HG03175 (cell line): ENCODE results near the gene ZNF316.

Source experiments
- ATAC-seq: cut with Tn5 transposase; IDR thresholded peaks from one replicate; pipeline ENCODE4 v1.9.1; 2021; ENCODE audit warnings: mild to moderate bottlenecking, moderate library complexity; ENCODE audit not compliant: unreplicated experiment

Gene ZNF316

GRCh38 chr7:6680146-6680545, 43.0 kb downstream of the ZNF316 start:
- no peak for ATAC-seq

GRCh38 chr7:6691103-6691502, 54.0 kb downstream of the ZNF316 start:
- no peak for ATAC-seq

GRCh38 chr7:6691609-6692106, 54.5 kb downstream of the ZNF316 start:
- no peak for ATAC-seq

- ATAC-seq = no peak
Measured at GRCh38 chr7:6700793-6701192, 63.7 kb downstream of the ZNF316 start.

DNA sequence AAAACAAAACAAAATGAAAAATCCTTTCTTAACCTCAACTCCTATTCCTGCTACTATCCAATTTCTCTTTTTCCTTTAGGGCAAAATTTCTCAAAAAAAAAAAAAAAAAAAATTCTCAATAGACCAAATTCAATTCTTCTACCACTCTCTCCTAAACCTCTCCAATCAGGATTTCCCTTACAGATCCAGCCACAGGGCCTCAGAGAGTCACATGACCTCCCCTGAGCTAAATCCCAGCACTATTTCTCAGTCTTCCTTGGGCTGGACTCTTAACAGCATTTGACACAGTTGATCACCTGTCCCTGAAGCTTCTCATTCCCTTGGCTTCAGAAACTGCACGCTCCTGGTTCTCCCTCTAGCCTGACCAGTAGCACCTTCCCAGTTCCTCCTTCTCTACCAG, 64.7 kb downstream of the ZNF316 start:
- ATAC-seq = no peak
